HG03520 (cell line): Measurements from ENCODE around the gene CSPG4.
"Not testable (repeated sequence)": the region's sequence is repeated elsewhere in the genome, so short reads cannot be mapped to it uniquely, and the experiment has no call there.

Source experiments
- ATAC-seq: cut with Tn5 transposase; IDR thresholded peaks from one replicate; pipeline ENCODE4 v1.9.1; 2021; ENCODE audit warnings: mild to moderate bottlenecking, moderate library complexity; ENCODE audit not compliant: unreplicated experiment

The CSPG4 gene

DNA sequence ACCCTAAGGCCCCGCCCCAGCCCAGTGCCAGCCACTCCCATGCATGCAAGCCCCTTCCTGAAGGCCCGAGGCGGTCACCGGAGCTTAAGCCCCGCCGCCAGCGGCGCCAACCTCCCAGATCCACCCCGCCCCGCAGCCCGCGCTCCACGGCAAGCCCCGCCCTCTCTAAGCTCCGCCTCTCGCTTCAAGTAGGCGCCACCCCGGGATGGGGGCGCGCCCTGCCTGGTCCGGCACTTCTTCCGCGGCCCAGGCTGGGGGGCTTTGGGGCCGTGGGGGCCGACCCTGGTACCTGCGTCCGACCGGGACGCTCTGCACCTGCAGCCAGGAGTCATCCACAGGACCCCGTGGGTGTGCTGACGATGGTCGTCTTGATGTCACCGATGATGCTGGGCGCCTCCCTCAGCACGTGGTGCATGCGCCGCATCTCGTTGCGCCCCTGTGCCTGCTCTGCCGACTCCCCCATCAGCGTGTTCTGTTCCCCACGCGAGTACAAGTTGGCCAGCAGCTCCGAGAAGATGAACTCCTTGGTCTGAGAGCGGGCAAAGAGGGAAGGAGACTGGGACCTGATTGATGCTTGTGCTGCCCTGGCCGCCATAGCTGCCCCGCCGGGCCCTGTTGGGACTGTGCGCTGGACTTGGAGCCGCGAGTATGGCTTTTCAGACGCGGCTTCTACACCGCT lies 26.1 kb upstream of the CSPG4 start:
- peak; percentile 89 for ATAC-seq

DNA sequence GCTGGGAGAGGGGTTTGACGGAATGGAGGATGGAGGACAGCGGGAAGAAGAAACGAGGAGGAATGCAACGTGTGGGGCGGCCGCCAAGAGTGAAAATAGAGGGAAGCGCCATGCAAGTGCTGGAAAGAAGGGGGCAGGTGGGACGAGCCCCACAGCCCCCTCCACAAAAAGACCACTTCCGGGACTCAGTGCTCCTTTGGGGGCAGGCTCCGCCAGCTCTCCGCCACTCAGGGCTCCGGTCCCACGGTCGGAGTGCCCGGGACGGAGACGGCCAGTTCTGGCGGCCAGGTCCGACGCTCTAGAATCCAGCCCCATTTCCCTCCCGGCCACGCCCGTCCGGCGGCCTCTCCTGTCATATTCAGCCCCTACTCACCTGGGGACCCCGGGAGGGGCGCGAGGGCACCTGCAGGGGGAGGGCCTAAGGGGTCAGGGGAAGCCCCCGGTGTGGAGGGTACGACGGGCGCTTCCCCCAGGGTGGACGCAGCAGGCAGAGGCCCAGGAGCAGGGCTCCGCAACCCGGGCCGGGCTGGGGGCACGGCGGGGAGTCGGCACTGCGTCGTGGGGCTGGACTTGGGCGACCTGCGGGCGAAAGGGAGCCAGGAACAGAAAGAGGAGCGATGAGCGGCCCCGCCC lies 25.5 kb upstream of the CSPG4 start:
- ATAC-seq: peak; percentile 18

DNA sequence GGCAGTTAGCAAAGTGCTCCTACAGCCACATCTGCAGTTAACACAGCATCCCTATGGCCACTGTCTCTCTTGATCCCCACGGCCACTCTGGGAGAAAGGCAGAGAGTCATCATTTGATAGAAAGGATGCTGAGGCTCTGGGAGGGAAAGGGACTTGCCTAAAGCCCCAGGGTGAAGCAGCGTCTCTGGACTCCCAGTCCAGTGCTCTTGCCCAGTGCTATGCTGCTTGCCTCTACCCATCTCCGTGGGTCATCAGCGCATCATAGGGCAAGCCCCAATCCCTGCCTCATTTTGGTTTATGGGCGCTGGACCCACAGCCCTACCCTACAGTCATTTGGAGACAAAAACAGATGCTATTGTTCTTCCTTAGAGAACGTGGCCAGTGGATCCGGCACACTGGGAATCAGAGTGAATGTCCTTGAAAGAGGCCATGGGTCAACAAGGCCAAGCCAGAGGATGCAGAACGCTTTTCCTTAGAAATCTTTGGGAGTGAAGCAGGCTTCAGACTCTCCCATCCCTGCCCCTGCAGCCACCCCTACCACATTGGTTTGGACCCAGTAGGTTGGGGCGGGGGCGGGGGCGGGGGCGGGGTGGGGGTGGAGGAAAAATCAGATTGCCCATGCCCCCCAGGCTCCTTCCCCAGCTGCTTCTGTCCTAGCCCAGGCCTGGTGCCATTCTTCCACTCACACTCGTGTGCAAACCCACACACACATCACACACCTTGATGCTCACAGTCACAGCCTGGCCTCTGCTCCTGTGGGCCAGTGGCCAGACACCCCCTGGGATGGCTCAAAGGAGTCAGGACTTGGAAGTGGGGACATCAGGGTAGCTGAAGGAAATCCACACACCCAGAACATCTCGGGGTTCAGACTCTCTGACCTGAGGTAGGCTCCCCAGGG lies 24.7 kb upstream of the CSPG4 start:
- not testable (repeated sequence) for ATAC-seq

DNA sequence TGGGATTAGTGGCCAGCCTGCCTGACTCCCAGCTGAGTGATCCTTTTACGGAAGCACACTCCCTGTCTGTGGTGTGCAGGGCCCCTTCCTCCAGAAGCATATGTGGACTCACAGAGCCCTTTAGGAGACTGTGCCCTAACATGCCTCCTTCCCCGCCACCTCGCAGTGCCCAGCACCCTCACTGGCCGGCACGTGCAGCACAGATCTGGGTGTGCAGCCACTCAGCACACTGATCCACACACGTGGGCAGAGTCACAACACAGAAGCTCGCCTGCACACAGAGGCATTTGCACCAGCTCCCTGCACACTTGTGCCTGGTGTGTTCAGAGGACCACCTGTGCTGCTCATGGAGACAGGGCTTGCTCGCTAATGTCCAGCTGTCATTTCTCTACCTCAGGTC lies 23.6 kb upstream of the CSPG4 start:
- ATAC-seq: no peak

DNA sequence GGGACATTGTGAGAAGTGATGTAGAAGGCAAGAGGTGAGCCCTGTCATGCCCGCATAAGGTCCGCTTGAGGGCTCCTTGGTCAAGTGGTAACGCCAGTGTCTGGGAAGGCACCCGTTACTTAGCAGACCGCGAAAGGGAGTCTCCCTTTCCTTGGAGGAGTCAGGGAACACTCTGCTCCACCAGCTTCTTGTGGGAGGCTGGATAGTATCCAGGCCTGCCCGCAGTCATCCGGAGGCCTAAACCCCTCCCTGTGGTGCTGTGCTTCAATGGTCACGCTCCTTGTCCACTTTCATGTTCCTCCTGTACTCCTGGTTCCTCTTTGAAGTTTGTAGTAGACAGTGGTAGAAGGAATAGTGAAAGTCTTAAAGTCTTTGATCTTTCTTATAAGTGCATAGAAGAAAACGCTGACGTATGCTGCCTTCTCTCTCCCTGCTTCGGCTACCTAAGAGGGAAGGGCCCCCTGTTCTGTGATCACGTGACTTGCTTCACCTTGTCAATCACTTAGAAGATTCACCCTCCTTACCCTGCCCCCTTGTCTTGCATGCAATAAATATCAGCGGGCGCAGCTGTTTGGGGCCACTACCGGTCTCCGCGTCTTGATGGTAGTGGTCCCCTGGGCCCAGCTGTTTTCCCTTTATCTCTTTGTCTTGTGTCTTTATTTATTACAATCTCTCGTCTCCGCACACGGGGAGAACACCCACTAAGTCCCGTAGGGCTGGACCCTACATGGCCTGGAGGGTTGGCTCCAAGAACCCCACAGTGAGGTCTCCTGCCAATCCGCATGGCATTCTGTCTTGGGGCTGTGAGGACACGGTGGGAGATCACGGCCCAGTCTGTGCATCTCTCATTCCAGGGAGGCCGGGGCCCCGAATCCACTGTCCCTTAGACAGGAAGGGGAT lies 22.5 kb upstream of the CSPG4 start:
- not testable (repeated sequence) for ATAC-seq

DNA sequence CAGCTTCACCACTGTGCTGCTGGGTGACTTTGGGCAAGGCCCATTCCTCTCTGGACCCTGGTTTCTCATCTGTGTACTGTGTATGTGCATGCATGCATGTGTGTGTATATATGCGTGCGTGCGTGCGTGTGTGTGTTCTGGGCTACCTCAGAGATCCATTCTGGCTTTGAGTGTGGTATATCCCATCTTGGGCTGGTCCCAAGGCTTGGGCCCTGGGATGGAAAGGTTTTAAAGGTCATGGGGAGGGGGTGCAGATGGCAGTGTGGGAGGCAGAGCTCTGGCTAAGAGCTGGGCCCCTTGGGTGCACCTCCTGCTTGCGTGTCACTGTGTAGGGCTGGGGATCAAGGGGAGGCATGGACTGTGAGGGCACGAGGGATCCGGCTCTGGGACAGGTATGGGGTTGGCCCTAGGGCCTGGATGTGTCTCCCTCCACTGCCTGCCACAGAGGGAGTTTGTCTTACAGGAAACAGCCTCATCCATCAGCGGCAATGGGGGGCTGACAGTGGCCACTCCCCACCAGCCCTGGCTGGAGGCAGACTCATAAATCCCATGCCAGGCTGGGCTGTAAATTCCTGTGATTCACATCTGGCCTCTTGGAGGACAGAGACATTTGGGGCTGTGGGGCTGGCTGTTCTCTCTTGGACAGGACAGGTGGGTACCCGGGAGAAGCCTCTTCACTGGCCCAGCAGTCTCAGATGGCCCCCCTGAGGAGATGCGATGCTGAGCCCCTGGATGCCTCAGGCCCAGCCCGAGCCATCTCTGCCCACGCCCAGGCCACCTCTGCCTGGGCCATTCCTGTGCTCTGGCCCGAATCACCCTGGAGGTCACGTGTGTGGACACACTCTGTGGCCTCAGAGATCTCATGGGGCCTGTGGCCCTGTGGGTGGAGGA lies 21.4 kb upstream of the CSPG4 start:
- ATAC-seq: no peak

DNA sequence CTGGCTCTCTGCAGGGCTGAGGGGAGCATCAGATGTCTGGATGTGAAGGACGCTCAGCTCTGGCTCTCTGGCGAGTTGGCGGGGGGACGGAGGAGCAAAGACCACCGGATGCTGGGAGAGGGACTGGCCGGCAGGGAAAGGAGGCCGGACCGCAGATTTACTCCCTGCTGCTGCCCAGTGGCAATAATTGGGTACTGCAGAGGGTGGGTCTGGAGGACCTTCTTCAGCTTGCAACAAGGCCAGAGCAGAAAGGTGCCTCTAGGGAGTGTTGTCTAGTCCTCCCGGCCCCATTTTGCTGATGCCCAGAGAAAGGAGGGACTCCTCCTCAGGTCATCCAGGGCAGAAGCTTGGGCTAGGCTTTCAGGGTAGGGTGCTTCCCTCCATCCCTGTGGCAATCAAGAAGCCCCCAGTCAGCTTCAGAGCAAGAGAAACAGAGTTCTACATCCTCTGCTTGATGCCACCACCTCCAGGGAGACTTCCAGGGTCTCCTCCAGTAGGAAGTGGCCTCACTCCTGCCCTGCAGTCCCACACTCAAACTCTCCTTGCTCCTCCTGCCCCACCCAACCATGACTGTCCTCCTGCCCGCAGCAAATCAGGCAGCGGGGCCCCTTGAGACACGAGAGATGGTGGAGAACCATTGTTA lies 20.3 kb upstream of the CSPG4 start:
- ATAC-seq: peak; percentile 53

DNA sequence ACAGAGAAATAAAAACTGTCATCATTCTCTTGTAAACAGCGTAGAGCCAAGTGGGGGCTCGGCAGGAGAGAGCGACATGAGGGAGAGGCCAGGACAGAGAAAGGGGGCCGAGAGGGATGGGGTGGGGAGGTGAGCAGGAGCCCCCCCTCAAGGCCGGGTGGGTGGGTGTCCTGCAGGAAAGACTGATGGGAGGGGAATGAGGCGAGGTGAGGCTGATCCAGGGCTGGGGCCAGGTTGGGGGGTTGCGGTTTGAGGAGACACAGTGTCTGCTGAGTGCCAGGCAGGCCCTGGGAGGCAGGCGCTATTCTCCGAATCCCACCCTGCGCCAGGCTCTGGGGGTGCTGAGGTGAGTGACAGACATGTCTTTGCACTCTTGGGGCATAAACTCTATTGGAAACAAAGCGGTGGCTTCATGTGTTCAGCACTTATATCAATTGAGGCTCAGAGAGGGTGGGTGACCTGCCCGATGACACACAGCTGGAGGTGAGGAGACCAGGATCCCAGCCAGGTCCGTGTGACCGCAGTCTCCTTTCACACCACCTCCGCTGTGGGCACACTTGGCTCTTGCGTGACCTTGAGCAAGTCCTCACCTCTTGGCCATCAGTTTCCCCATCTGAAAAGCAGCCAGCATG lies 19.6 kb upstream of the CSPG4 start:
- no peak for ATAC-seq

DNA sequence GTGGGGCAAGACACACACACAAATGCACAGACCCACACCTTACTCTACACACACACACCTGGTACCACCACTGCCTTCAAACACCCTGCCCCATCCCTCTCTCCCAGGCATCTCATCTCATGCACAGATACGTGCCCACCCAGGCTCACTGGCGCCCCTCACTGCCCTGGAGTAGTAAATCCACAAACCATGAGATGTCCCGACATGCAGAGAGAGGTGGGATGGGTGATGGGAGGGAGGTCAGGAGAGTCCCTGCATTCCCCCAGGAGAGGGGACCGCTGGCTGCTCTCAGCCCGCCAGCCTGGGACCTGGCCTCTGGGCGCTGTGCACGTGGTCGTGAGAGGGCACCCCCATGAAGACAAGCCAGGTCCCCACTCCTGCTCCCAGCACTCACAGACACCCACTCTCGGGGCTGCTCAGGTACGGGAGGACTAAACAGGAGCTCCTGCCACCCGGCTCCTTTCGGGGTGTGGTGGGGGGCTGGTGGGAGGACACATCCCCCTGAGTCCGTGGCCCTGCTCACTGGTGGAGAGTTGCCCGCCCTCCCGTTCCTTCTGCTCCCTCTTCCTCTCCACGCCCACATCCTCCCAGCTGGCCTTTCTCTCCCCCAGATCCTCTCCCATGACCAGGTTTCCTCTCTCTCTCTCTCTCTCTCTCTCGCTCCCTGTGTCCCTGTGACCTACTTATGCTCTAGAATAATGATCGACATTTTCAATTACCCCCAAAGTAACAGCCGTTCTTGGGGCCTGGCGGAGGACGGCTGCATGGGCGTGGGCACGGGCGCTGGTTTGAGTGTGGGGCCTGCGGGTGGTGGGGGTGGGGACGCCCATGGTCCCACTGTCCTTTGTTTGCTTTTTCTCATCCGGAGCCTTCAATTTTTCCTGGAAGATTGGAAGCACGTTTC lies 18.9 kb upstream of the CSPG4 start:
- ATAC-seq: no peak

DNA sequence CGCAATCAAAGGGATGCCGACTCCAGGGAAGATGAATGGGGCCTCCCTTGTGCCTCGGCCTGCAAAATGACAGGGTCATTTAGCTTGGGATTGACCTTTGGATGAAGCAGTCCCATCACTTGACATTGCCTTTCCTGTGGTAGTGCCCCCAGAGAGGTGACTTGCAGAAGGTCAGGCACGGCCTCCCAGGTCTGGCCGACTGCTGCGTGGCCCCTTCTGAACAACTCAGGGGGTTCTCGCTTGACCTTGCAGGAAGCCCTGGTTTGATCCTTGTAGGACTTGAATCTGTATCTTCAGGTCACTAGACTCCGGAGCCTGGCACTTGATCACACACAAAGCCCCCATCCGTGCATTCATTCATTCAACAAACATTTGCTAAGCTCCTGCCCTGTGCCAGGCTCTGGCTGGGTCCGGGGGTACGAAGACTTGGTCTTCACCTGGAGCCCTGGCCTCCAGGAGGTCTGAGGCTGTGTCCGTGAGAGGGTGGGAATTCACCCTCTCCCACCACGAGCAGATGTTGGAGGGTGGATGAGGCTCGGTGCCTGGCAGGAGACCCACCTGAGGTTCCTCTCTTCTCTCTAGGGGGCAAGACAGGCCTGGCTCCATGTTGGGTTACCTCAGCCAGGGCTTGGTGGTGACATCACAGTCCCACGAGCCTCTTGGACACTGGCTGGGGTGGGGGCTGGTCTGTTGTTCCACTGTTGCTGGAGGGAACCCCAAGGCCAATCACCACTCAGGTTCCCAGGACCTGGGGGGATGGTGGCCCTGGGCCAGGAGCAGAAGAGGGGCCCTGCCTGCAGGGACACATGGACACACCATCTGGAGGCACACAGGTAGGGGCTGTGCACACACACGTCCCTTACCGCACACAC lies 18.0 kb upstream of the CSPG4 start:
- not testable (repeated sequence) for ATAC-seq

DNA sequence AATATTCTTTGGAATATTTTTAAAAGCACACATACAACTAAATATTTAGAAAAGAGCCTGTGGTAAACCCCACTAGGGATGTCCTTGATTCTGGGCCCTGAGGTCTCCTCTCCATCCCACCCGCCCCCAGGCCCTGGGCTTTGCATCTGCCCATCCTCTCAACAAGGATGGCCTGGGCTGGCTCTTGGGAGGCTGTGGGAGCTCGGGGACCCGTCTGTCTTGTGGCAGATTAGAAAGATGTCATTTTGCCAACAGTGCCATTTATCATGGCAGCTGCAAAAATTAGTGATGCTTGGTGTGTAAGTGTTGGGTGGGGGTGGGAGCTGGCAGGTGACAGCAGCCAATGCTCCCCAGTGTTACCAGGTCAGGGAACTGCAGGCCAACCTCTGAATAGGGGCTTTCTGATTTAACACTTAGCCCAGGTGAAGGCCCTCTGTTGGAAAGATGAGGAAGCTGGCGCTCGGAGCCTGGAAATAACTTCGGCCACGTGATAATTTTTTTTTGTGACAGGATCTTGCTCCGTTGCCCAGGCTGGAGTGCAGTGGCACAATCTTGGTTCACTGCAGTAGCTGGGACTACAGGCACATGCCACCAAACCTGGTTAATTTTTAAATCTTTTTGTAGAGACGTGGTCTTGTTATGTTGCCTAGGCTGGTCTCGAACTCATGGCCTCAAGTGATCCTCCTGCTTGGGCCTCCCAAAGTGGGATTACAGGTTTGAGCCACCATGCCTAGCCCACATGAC lies 16.9 kb upstream of the CSPG4 start:
- no peak for ATAC-seq

DNA sequence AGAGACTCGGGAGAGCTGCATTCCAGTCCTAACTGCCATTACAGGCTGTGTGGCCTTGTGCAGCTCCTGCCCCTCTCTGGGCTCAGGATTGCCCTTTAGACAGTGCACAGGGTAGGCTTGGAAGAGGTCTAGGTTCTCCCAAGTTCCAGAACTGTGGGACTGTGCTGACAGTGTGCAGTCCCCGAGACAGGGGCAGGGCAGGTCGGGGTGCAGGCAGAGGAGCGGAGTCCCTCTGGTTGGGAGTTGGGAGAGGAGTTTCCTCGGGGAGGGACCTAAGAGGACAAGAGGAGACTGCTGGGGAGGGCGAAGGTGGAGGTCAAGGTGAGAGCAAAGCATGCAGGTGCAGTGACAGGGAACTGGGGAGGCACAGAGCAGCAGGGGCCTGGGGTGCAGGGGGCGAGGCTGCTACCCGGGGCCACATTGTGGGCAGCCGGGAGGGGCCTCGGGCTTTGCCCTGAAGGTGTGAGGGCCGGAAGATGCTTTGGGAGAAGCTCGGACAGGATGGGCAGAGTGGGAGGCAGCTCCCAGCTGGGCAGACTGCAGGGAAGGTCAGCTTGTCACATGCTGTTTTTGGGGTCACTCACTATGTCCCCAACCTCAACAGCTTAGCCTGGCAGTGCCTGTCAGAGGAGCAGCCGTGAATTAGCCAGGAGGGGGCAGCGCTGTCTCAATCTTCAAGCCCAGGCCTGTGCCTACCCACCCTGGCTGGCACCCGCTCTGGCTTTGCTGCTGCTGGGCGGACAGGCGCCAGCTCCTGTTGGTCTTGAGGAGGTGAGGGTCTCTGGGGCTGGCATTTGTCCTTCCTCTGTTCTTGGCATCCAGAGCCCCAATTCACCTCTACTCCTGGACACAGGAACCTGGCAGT lies 15.4 kb upstream of the CSPG4 start:
- ATAC-seq: no peak

DNA sequence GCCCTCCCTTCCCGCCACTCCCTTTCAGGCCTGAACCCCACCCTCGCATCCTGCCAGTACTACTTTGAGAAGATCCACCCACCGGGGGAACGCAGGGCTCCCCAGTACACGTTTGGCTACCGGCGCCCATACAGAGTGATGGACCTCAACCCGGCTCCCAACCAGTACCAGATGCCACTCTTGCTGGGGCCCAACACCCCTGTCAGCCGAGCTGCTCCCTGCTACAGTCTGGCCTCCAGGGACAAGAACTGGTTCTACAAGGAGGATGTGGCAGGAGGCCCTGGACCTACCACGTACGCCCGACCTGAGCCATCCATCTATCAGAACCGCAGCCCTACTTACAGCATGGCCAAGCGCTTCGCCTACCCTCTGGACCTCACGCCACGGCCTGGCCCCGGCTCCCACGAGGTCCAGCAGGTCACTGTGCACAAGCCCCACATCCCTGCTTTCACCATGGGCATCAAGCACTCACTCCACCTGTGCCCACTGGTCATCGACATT lies 14.4 kb upstream of the CSPG4 start:
- ATAC-seq: no peak

DNA sequence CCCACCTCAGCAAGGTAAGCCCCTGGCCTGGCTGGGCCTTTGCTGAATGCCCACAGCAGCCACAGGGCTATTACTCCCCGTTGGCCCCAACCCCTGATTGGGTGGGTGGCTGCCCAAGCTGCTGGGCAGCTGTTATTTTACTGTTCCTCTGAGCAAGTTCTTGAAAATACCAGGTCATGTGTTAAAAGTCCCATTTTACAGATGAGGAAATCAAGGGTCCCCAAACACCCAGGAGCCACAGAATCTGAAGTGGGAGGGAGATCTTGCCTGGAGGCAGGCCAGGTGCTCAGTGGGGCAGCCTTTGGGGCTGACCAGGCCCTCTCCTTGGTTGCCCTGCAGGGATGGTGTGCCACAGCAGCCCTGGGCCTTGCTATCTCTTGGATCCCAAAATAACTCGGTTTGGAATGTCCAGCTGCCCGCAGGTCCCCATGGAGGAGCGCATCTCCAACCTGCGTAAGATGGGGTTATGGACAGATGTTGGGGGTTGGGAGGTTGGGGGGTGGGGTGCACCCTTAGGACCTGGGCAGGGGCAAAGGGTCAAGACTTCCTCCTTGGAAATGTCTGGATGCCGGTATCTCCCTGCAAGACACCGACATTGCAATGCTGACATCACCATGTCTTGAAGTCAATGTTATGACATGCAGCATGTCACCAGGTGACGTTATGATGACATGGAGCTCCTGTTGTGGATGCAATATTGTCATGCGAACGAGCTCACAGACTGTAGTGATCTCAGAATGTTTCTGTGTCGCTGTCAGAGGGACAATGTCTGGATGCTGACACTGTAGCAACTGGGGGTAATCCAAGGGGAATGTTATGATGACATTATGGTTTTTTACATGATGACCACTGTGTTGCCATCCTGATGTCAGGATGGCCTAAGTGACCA lies 13.3 kb upstream of the CSPG4 start:
- ATAC-seq: no peak
